NCI-H524 treated with DMSO at 0.1 percent for 48 hours (cell line): ENCODE measurements around the gene RALGDS.

Experiments used
- DNase-seq: peaks from one replicate; lab custom pipeline; 2025; lab: John Stamatoyannopoulos, UW

The RALGDS gene

DNA sequence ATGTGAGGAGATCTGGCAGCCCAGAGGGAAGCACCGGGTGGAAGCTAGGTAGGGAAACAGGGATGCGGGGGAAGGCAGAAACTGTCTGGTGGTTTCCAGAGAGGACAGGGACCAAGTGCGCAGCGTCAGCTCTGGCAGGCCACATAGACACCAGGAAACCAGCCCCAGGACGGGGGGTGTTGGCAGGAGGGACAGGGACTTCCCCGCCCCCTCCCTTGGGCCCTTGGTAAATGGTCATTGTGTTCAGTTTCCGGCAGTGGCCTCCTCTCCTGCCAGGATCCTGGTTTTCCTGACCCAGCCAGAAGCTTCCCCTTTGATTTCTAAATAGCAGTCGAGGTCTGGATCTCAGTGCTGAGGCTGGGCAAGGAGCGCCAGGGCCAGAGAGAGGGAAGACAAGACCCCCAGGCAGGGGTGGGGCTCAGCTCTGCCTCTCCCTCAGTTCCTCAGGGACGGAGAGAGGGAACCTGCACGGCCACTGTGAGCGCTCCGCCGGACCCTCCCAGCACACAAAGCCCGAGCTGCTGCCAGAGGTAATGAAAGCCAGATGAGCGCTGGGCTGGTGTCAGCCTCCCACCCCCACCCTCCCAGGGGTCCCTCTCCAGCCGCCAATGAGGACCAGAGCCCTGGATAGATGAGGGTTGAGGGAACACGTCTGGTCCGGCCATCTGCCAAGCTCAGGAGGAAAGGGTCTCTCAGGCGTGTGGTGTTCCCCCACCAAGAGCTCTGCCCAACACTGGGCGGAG is 1.8 kb downstream of the RALGDS start:
- DNase-seq, result peak; percentile 91

DNA sequence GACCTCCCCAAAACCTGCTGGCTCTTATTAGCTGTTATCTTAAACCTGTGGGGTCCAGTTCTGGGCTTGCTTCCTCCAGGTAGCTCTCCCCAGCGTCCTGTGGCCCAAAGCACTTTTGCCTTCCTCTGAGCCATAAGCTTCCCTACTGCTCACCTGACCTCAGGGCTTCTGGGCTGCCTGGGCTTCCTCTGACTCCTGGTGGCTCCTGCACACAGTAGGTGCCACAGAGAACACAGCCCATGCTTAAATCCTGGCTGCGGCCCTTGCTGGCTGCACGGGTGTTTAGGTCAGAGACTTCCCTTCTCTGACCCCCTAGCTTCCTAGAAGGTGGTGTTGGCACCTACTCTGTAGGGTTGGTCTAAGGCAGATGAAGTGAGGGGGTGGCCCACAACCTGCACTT is 2.5 kb downstream of the RALGDS start:
- no peak for DNase-seq

DNA sequence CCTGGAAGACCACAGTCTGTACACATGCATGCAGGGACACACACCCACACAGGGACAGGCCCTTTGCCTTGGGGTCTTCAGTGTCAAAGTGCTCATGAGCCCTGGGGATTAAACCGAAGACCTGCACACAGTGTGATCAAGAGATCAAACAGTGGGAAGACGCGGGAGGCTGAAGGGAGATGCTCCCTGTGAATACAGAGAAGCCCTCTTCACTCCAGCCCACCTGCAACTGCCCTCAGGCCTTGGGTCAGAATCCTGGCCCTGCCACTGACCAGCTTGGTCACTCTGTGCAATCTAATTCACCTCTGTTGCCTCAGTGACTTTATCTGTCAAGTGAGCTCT is 2.9 kb downstream of the RALGDS start:
- DNase-seq, result no peak

DNA sequence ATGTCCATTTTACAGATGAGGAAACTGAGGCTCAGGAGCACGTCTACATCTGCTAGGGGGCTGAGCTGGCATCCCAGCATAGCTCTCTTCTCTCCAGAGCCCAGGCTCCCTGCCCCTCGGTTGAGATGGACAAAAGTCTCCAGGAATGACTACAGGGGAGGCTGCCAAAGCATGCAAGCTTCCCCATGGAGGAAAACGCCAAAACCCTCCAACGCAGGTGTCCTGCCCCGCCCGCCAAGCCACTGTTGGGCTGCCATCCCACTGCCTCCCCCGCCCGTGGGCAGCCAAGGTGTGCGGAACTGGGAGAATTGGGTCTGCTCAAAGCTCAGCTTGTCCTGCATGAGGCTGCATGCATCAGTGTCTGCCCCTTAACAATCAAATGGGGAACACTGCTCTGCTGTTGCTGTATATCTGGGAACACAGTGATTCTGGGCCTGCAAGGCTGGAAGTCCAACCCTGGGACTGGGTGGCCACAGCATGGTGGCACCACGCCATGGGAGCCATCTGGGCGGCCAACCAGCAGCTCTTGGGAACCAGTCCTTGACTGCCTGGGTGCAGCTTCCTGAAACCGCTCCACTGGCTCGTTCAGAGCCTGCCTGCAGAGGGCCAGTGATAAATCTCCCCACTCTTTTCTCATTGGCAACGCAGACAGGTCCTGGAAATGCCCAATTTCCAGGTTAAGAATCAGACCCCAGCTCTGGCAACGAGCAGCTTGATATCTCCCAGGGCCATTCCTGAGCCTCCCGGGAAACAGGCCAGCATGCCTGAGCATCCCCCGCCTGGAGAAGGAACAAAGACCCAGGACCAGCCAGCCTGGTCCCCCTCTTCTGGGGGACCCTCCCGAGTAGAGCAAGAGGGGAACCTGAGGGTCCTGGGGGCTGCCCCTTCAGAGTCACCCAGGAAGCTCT is 3.5 kb downstream of the RALGDS start:
- DNase-seq, result no peak

DNA sequence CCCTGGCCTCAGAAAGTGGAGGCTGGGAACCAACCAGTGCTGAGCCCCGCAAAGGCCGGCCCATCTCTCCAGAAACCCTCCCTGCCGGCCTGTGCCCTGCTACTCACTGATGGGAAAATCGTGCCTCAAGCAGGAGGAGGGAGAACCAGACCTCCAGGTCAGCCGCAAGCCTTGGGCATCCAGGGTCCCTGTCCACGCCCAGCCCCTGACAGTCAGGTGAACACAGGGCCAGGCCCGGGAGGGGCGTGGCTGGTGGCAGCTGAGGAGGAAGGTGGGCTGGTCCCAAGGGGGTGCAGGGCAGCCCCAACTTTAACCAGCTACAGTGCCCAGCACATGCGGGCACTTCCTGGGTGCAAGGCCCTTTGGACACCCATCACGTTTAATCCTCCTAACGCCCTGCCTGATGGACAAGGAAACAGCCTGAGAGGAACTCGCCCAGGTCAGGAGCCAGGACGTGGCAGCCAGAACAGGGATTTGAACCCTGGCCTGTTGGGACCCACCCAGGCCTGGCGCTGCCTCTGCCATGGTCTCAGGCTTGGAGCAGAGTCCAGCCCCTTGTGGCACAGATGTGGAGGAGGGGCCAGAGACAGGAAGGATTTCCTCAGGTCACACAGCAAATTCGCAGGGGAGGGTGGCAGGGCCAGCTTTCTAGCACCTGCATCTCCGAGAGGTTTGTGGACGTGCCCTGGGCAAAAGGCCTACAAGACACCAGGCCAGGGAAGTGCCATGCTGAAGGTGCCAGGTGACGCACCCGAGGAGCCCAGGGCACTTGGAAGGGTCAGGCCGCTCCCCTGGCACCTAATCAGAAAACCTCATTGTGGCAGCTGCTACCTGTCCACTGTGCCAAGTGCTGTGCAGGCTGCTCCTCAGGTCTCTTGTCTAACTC is 4.5 kb downstream of the RALGDS start:
- DNase-seq, result no peak

DNA sequence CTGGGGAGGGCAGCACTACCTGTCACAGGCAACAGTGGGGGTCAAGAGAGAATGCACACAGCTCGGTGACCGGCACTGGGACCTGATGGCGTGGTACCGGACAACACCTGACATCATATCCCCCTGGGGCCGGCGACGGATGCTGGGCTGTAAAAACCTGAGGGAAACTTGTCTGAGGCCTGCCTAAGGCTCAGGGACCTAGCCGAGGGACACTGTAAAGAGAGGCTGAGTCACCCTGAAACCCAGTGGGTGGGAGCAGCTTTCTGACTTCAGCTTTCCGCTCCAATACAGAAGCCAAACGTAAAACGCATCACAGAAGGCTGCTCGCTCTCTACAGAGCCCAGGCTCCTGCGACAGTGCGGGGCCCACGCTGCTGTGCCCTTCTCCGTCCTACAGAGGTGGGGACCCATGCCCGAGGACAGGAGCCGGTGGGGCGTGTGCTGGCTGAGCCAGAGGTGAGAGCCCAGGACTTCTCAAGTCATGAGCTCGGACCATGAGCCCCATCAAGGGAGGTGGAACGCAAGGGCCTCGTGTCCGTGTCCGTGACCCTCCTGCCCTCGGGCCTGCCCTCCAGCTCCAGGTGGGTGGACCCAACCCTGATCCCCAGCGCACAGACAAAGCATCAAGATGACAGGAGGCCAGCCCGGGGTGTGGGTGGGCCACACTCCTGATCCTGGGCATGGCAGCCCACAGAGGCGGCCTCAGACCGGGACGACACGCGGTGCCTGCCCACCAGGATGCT is 5.3 kb downstream of the RALGDS start:
- no peak for DNase-seq

DNA sequence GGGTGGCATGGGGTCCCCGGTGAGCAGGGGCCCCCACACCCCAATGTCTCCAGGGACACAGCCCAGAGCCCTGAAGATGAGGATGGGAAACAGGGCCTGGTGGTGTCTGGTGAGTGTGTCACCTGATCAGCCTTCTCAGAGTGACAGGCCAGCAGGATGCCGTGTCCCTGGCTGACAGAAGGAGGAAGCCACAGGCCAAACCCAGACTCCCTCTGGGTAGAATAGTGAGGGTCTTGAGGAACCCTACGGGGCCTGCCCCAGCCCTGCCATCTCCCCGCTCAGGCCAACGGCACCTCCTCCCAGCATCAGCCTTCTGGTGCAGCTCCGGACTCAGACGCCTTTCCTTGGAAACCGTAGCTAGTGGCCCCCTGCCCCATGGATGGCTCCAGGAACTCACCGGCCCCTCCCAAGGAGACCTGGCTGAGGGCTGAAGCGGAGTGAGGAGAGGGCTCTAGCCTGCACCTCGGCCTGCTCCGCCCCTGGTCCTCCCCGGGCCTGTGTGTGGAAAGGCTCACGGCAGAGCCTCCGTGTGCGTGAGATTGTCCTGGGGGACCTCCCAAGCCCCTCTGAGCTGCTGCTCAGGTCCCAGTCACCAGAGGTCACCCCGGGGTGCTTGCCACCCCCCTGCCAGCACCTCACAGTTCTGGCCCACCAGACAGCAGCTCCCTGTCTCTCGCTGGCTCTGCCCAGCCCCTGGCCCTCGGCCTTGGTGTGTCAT is 6.0 kb downstream of the RALGDS start:
- DNase-seq, result no peak

DNA sequence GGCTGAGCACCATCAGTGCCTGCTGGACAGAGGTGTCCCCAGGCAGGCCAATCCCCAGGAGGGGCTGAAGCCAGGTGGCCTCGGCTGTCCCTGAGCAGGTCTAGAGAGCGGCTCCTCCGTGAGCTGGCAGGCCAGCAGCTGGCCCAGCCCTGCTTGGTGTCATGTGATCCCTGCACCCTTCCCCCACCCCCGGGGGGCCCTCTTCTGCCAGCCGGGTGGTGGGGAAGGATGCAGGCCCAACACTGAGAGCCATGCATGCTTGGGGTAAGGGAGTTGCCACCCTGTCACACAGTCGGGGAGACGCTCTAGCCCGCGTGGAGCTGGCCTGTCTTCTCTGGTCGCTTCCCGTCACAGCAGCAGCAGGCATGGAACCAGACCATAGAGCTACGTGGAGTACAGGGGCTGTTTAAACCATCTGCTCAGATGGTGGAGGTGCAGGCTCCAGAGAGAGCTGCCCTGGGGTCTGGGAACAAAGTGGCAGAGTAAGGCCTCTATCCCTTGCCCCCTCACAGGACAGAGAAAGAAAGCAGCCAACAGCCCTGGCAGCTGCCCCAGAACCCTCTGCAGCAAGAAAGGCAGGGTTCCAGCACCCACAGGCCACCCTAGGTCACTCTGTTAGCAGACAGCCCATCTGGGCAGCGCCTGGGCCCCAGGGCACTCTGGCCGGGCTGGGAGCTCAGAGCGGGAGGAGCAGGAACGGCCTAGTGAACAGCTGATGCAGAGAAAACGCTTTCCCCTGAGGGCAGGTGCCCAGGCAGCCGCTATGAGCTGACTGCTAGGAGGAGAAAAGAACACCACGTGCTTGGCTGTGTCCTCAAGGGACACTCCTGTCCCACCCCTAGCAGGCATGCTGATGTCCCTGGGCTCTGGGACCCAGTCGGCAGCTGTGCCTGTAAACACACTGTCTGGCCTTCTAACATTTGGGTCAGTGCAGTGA is 6.8 kb downstream of the RALGDS start:
- DNase-seq, result peak; percentile 49

DNA sequence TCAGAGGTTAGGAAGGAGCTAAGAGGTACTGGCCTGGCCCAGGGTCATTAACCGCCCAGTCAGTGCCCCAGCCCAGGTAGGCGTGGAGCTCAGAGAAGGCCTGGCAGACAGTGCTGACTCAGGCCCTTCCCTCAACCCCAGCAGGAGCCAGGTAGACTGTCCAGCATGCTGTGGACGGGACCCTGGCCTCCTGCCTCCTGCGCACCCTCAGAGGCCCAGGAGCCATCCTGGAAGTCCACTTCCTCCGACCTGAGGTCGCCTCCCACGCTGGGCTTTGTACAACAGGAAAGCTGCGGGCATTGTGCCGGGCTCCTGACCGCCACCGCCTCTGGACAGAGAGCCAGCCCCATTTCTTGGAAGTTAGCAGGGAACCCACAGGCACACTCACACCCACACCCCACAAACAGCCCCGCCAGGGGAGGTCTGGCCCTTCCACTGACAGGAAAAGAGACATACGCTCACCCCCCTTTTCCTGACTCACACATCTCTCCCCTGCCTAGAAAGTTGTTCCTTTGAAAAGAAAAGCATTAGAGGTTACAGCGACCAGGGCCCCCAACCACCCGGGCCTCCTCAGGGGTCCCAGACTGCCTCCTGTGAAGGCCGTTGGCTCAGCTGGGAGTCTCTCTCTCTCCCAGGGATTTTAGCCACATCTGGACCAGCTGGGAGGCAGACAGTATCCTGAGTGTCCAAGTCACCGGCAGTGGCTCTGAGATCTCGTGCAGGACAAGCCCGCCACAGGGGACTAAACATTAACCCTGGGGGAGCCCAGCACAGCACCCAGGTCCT is 7.7 kb downstream of the RALGDS start:
- DNase-seq, result no peak

DNA sequence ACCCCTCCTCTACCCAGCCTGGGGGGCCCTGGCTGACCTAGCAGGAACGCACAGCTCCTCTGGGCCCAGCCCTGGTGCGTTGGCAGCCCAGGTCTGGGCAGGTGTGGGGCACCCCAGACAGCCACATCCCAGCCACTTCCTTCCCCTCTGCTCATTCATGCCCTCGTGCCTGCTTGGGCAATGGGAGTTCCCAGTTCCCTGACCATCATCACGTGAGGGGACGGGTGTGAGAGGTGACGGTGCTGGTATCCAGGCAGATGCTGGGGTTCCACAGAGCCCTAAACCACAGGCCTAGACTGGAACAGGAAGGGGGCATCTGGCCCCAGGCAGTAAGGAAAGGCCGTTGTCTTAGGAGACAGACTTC is 8.4 kb downstream of the RALGDS start:
- no peak for DNase-seq

DNA sequence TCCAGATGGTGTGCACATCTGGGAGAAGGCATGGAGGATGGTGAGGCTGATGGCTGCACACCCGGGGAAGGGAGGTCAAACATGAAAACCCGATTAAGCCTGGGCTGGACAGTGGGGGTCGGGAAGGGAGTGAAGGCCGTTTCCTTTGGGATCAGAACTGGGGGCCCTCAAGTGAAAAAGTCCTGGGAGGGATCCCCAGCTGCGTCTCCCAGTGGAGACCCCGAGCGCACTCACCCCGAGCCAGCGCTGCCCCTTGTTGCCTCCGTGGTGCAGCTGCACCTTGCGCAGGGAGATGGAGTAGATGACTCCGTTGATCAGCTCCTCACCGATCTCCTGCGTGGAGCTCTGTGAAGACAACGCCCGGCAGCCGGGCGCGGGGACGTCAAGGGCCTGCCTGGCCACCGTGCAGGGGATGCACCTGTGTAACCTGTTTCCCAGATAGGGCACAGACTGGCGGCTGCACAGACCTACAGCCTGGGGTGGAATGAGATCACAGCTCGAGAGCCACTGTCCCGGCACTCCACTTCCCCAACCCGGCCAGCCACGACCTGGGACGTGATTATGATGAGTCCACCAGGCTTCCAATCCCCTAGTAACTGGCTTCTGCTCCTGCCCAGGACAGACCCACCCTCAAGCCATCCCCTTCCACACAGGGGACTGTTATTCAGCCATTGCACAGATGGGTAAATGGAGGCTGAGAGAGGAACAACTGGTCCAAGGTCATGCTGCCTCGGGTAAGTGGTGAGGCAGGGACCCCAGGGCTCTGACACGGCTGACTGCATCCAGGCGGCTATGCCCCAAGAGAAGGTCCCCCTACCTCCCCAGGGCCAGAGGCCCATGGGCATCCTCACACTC is 9.0 kb downstream of the RALGDS start:
- DNase-seq, result no peak

DNA sequence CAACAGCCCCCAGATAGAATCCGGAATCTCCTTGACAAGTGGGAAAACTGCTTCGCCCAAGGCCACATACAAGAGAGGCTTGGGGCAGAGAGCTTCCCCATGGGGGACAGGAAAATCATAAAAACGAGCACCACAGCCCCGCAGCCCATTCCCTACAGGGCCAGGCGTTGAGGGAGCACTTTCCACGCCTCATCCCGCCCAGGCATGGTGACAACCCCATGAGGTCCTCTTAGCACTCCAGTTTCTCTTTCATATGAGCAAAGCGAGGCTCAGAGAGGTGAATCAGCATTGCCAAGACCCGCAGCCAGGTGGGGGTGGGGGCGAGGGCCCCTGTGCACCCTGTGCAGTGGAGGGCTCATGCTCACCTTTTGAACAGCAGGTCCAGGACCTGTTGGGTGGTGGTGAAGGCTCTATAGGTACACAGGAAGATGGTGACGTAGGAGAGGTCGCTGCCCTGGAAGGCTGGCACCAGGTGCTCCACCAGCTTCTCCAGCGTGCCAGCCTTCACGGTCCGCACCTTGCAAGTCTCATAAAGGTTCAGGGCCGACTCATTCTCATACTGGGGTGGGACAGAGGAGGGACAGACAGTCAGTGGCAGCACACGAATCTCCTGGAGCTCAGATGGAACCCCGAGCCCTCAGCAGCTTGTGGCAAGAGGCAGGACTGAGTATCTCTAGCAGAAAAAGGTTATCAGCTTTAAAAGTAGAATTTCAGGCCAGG is 10.9 kb downstream of the RALGDS start:
- DNase-seq, result no peak

DNA sequence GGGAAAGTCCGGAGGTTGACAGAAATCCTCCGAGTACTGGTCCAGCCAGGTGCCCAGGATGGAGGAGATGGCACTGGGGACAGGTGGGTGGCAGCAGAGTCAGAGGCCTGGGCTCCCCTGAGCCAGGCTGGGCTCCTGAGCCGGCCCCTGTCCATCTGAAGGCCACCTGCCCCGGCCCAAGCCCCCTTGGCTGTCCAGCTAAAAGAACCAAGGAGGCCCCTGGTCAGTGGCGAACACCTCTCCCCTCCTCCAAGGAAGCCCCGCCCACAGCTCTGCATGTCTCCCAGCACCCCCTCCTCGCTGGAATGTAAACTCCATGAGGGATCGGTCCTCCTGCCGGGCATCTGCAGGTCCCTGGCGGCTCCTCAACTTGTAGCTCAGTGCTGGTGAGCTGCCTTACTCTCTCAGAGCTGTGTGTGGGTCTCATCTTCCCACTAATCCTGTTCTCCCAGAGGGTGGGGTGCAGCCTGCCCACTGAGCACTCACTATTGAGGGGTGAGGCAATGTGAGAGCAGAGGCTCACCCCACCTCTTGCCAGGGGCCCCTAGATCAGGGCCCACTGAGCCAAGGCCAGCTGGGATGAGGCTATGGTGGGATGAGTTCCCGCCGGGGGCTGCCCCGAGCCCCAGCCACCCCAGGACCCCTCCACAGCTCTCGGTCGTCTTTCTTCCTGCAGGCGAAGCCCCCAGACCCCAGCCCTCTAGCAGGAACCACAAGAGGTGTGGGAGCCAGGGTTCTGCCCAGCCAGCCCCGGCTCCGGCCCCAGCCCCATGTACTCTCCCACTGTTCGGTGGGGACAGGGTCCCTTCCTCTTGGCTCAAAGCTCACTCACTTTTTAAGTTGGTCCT is 12.0 kb downstream of the RALGDS start:
- DNase-seq, result no peak

DNA sequence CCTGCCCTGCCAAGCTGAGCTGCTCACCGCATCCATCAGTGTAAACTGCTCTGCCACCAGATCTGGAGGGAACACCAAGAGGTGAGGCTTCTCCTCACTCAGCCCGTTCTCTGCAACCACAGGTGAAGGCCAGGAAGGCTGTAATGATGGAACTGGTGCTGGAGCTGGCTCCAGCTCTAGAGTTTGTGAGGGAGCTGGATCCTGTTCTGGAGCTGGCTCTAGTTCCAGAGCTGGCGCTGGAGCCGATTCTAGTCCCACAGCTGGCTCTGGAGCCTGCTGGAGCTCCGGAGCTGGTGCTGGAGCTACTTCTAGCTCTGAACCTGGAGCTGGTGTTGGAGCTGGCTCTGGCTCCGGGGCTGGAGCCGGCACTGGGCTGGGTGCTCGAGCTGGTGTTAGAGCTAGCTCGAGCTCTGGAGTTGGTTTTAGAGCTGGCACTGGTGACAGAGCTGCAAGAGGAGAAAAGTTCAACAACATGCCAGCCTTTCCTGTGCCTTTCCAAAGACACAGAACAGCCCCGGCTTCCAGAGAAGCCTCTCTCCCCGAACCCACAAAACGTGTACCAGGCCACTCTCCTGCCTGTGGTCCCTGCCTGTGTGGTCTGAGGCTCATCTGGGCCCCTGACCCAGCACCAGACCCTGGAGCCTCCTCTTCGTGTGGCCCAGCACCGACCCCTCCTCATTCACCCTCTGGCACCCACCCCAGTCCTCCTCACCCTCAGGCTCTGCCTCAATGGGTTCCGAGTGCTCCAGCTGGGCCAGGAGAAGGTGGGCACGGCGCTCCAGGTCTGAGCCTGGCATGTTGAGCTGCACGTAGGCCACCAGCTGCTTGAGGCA is 12.9 kb downstream of the RALGDS start:
- DNase-seq, result no peak

DNA sequence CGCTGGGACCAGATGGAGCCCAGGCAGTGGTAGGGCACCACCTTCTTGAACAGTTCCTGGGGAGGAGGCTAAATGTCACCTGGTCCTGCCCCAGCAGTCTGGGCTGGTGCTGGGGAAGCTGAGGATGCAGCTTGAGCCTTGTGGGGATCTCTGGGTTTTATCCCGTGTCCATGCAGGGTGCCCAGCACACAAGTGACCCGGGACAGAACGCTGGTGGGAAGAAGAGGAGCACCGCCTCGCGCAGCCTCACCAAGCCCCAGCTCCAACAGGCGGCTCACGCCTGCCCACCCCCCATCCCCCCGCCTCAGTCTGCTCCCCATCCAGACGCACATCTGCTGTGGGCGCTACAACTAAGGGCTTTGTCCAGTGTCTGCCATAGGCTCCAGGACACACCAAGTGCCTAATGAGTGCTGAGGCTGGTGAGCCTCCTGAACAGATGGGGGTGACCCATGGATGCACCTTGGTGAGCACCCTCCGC is 13.8 kb downstream of the RALGDS start:
- DNase-seq, result no peak
